ENCODE results near the gene NIPBL. TPM values are rescaled to one million over a fixed set of nuclear protein-coding genes. Genes with fewer than 3 reads are reported as not detected.

Gene NIPBL
- total RNA-seq, 1 experiment from 2014 or later = 45.1 TPM

GRCh38 chr5:36899860-36900259, 23.3 kb downstream of the NIPBL start:
- ChIA-PET POLR2A (no interaction called here), RAD21 (ENCODE audit: low non-redundant PET in 1 of 2, low total read pairs in 2 of 2, uncharacterized antibody in 2 of 2, unreplicated experiment in 2 of 2) (no interaction called here), CTCF (no interaction called here)
- peaks cover 13% of the 10 kb centered on the region; the same call in 1 of the 2 replicates for H4K20me1 ChIP-seq (ENCODE audit: insufficient read depth)
- no peaks in the 10 kb centered on the region for H3K36me3 ChIP-seq (ENCODE audit: control insufficient read depth in 1 of 2, insufficient read depth in 2 of 2, low read length in 2 of 2)
- intact Hi-C loops (cut with micrococcal nuclease) = no loop called here
- no peaks in the 10 kb centered on the region for H3K9me2 ChIP-seq (ENCODE audit: insufficient read depth)
- H3K27me3 ChIP-seq (ENCODE audit: insufficient read depth, low read length) = no peaks in the 10 kb centered on the region
- H3K4me3 ChIP-seq (replicated peaks in 1 of 2; ENCODE audit: low read depth in 1 of 2, low read length in 2 of 2) = no peak overlapping the region
- 0 out of 4 replicates have a peak, but pooled peaks cover 0 to 2% of the 10 kb centered on the region in 2 experiments for H3K4me1 ChIP-seq (ENCODE audit: control insufficient read depth in 1 of 2, insufficient read depth in 2 of 2, low read length in 2 of 2)
- peaks cover 98% of the 10 kb centered on the region for H3K79me2 ChIP-seq (ENCODE audit: insufficient read depth, low read length)
- no TSS peak for BruUV-seq (replicated peaks)
- H3K4me2 ChIP-seq (ENCODE audit: low read length) = no peak overlapping the region
- H3K27ac ChIP-seq (ENCODE audit: low read depth, low read length) = no peak overlapping the region
- no peak overlapping the region for H3K9ac ChIP-seq (ENCODE audit: low read length)
- no peak for TF ChIP-seq CBX3 (IDR thresholded peaks at IDR 0.05; ENCODE audit: low read depth)
- TF ChIP-seq EZH2phosphoT487 (IDR thresholded peaks at IDR 0.05; ENCODE audit: borderline replicate concordance) = no peak
- no peak for TF ChIP-seq CEBPB (IDR thresholded peaks at IDR 0.05; ENCODE audit: low read depth)
- TF ChIP-seq ATF3 (IDR thresholded peaks at IDR 0.05) = no peak
- no peak for ATAC-seq
- no peak for DNase-seq (ENCODE audit: low read depth, low spot score)
- no peaks in the 10 kb centered on the region for H3K9me3 ChIP-seq (ENCODE audit: control insufficient read depth in 1 of 2, insufficient read depth in 1 of 2, low read depth in 1 of 2, low read length in 2 of 2)
- H2AFZ ChIP-seq (ENCODE audit: low read depth, low read length, poor library complexity, severe bottlenecking) = no peak overlapping the region

- no peaks in the 10 kb centered on the region for H3K9me2 ChIP-seq (ENCODE audit: insufficient read depth)
- H3K9ac ChIP-seq (ENCODE audit: low read length) = no peak overlapping the region
- CTCF ChIA-PET = no interaction called here
- H3K9me3 ChIP-seq (ENCODE audit: control insufficient read depth in 1 of 2, insufficient read depth in 1 of 2, low read depth in 1 of 2, low read length in 2 of 2) = no peaks in the 10 kb centered on the region
- no peak overlapping the region for H3K4me2 ChIP-seq (ENCODE audit: low read length)
- ATAC-seq (no peak), DNase-seq (ENCODE audit: low read depth, low spot score) (no peak)
- POLR2A ChIA-PET = no interaction called here
- no peaks in the 10 kb centered on the region for H3K27me3 ChIP-seq (ENCODE audit: insufficient read depth, low read length)
- peaks cover 13% of the 10 kb centered on the region; the same call in 1 of the 2 replicates for H4K20me1 ChIP-seq (ENCODE audit: insufficient read depth)
- intact Hi-C loops (cut with micrococcal nuclease) = no loop called here
- BruUV-seq (replicated peaks) = no TSS peak
- 0 out of 4 replicates have a peak, but pooled peaks cover 0 to 2% of the 10 kb centered on the region in 2 experiments for H3K4me1 ChIP-seq (ENCODE audit: control insufficient read depth in 1 of 2, insufficient read depth in 2 of 2, low read length in 2 of 2)
- RAD21 ChIA-PET (ENCODE audit: low non-redundant PET in 1 of 2, low total read pairs in 2 of 2, uncharacterized antibody in 2 of 2, unreplicated experiment in 2 of 2) = no interaction called here
- H3K36me3 ChIP-seq (ENCODE audit: control insufficient read depth in 1 of 2, insufficient read depth in 2 of 2, low read length in 2 of 2) = no peaks in the 10 kb centered on the region
- H2AFZ ChIP-seq (ENCODE audit: low read depth, low read length, poor library complexity, severe bottlenecking) = no peak overlapping the region
- no peak overlapping the region for H3K4me3 ChIP-seq (replicated peaks in 1 of 2; ENCODE audit: low read depth in 1 of 2, low read length in 2 of 2)
- no peak overlapping the region for H3K27ac ChIP-seq (ENCODE audit: low read depth, low read length)
- H3K79me2 ChIP-seq (ENCODE audit: insufficient read depth, low read length) = peaks cover 98% of the 10 kb centered on the region
- no peak for TF ChIP-seq EZH2phosphoT487 (IDR thresholded peaks at IDR 0.05; ENCODE audit: borderline replicate concordance)
- no peak for TF ChIP-seq REST (IDR thresholded peaks at IDR 0.05; ENCODE audit: low read depth)
- no peak for TF ChIP-seq POLR2A (IDR thresholded peaks at IDR 0.05; ENCODE audit: borderline replicate concordance, extremely low read depth, insufficient read depth, insufficient read length)
- TF ChIP-seq CBX3 (IDR thresholded peaks at IDR 0.05; ENCODE audit: low read depth) = no peak
- no peak for TF ChIP-seq SRF (IDR thresholded peaks at IDR 0.05; ENCODE audit: low read depth)
- TF ChIP-seq CEBPB (IDR thresholded peaks at IDR 0.05; ENCODE audit: low read depth) = no peak
- TF ChIP-seq ZBTB33 (IDR thresholded peaks at IDR 0.05; ENCODE audit: extremely low read depth, insufficient replicate concordance, low read length) = no peak
- no peak for TF ChIP-seq ELF1 (IDR thresholded peaks at IDR 0.05; ENCODE audit: borderline replicate concordance, low read depth)
- no peak for TF ChIP-seq ZNF274 (IDR thresholded peaks at IDR 0.05; ENCODE audit: low read depth, low read length)
- TF ChIP-seq CTCF (IDR thresholded peaks at IDR 0.05 in 2 of 3, conservative IDR thresholded peaks at IDR 0.05 in 1 of 3; ENCODE audit: borderline replicate concordance in 1 of 3, insufficient read depth in 1 of 3, low read depth in 2 of 3, low read length in 2 of 3) = no peak
- TF ChIP-seq JUND (IDR thresholded peaks at IDR 0.05) = no peak
- no peak for TF ChIP-seq ZFX (IDR thresholded peaks at IDR 0.05)
These were observed 23.7 kb downstream of the NIPBL start for GRCh38 chr5:36900283-36900682.
